ENCODE results near the gene MCCC2.

- TF ChIP-seq JUND (IDR thresholded peaks at IDR 0.05; ENCODE audit: low read length), result no peak
- no peak for TF ChIP-seq JUN (IDR thresholded peaks at IDR 0.05; ENCODE audit: low read depth, low read length)
These were observed 93.4 kb downstream of the MCCC2 start for GRCh38 chr5:71680510-71680909.

Data from H1 (cell line).